Neural progenitor cell (in vitro differentiated cells): Measurements from ENCODE around the gene PCSK6. TPM values are rescaled to one million over a fixed set of nuclear protein-coding genes. Genes with fewer than 3 reads are reported as not detected.

Experiments used
- DNase-seq: peaks from one replicate; pipeline ENCODE4 v3.0.0-alpha.2; 2016; ENCODE audit warnings: low spot score
- H2AFZ ChIP-seq: fragments of 200-600 bp; sonication (generic); replicated peaks from 2 replicates; pipeline ENCODE4 v1.6.1; 2016; ENCODE audit warnings: antibody characterized with exemption
- H3F3A ChIP-seq: fragments of 200-600 bp; sonication (generic); 2 replicates; pipeline ENCODE4 v1.6.1; 2016; ENCODE audit warnings: antibody characterized with exemption, low read depth
- H3K27ac ChIP-seq: fragments of 200-600 bp; sonication (generic); 2 replicates; pipeline ENCODE4 v1.5.1; 2016; ENCODE audit warnings: mild to moderate bottlenecking
- H3K27me3 ChIP-seq: fragments of 200-600 bp; sonication (generic); 2 replicates; pipeline ENCODE4 v1.6.1; 2016; ENCODE audit warnings: mild to moderate bottlenecking, moderate library complexity
- H3K36me3 ChIP-seq: fragments of 200-600 bp; sonication (generic); 2 replicates; pipeline ENCODE4 v1.5.1; 2016
- H3K4me1 ChIP-seq: fragments of 200-600 bp; sonication (generic); 2 replicates; pipeline ENCODE4 v1.6.1; 2016; ENCODE audit warnings: mixed run types
- H3K4me2 ChIP-seq: fragments of 200-600 bp; sonication (generic); 2 replicates; pipeline ENCODE4 v1.6.1; 2016
- H3K4me3 ChIP-seq: fragments of 200-600 bp; sonication (generic); 2 replicates; pipeline ENCODE4 v1.5.1; 2016
- H3K79me2 ChIP-seq: fragments of 200-600 bp; sonication (generic); 2 replicates; pipeline ENCODE4 v1.6.1; 2016; ENCODE audit warnings: low read depth
- H3K9ac ChIP-seq: fragments of 200-600 bp; sonication (generic); 2 replicates; pipeline ENCODE4 v1.6.1; 2016
- H3K9me3 ChIP-seq: fragments of 200-600 bp; sonication (generic); 2 replicates; pipeline ENCODE4 v1.5.1; 2016; ENCODE audit warnings: low read depth
- H4K20me1 ChIP-seq: fragments of 200-600 bp; sonication (generic); 2 replicates; pipeline ENCODE4 v1.6.1; 2016; ENCODE audit warnings: low read depth
- H3K27ac Mint-ChIP-seq: 3 replicates; pipeline ENCODE4 v1.8.0; 2021; ENCODE audit warnings: mixed read lengths
- H3K27me3 Mint-ChIP-seq: 2 replicates; pipeline ENCODE4 v1.8.0; 2022; ENCODE audit warnings: low read depth, mild to moderate bottlenecking, inconsistent platforms, moderate library complexity, mixed read lengths; ENCODE audit not compliant: insufficient read depth
- H3K36me3 Mint-ChIP-seq: 3 replicates; pipeline ENCODE4 v1.8.0; 2021; ENCODE audit warnings: mixed read lengths
- H3K4me1 Mint-ChIP-seq: 3 replicates; pipeline ENCODE4 v1.8.0; 2021; ENCODE audit warnings: mixed read lengths
- H3K4me3 Mint-ChIP-seq: 3 replicates; pipeline ENCODE4 v1.8.0; 2021; ENCODE audit warnings: mild to moderate bottlenecking, moderate library complexity, mixed read lengths
- H3K9me3 Mint-ChIP-seq: 3 replicates; pipeline ENCODE4 v1.8.0; 2020; ENCODE audit warnings: mixed read lengths
- EZH2 ChIP-seq: fragments of 200-600 bp; sonication (generic); IDR thresholded peaks from 2 replicates; pipeline ENCODE4 v1.6.1; 2017; ENCODE audit warnings: antibody characterized with exemption, mild to moderate bottlenecking, moderate library complexity
- EZH2phosphoT487 ChIP-seq: fragments of 200-600 bp; sonication (generic); IDR thresholded peaks from 2 replicates; pipeline ENCODE4 v1.6.1; 2017; ENCODE audit warnings: antibody characterized with exemption
- total RNA-seq: library from RNA; depleted of rRNA; stranded (reverse); fragments of >200 nt; gene quantifications from 2 replicates; pipeline ENCODE4 v1.2.3, GENCODE V29; 2015; ENCODE audit warnings: low replicate concordance
- TF ChIP-seq, protein P1 (sequence below): fragments of 200-600 bp; sonication (generic); IDR thresholded peaks from 2 replicates; pipeline ENCODE4 v1.5.1; 2017; ENCODE audit warnings: antibody characterized with exemption, mild to moderate bottlenecking

The PCSK6 gene
- total RNA-seq, 1 donor from 2014 or later = 1.9 TPM

DNA sequence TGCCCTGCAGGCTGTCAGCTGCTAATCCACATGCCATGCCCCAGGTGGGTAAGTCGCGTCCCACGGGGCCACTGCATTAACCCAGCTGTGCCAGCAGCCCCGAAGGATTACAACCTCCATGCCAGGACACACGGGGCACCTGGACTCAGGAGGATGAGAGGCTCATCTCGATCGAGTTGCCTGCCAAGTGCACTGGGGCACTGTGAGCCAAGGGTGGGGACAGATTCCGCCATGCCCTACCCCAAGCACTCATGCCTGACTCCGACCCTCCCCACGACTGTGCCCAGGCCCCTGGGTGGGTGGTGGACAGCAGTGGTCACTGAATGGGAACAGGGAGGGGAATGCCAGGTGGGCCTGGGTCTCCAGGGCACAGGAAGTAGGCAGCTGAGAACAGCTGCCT lies 173.8 kb downstream of the PCSK6 start:
- Histone ChIP-seq H3K4me2 (no peak overlapping the region), H3K9me3 (no peaks in the 10 kb centered on the region), H3F3A (no peaks in the 10 kb centered on the region), H3K79me2 (no peaks in the 10 kb centered on the region), H3K36me3 (no peaks in the 10 kb centered on the region), H4K20me1 (no peaks in the 10 kb centered on the region), H2AFZ (no peak overlapping the region), H3K27me3 (peaks cover 14% of the 10 kb centered on the region), H3K4me1 (no peaks in the 10 kb centered on the region), H3K27ac (no peak overlapping the region), H3K9ac (no peak overlapping the region), H3K4me3 (no peak overlapping the region)
- Mint-ChIP-seq H3K4me1 (no peaks in the 10 kb centered on the region), H3K27ac (no peak overlapping the region), H3K27me3 (peaks cover 12% of the 10 kb centered on the region), H3K9me3 (no peaks in the 10 kb centered on the region), H3K4me3 (no peak overlapping the region), H3K36me3 (no peaks in the 10 kb centered on the region)
- TF ChIP-seq EZH2 (no peak), EZH2phosphoT487 (no peak)
- TF ChIP-seq, protein P1, sequence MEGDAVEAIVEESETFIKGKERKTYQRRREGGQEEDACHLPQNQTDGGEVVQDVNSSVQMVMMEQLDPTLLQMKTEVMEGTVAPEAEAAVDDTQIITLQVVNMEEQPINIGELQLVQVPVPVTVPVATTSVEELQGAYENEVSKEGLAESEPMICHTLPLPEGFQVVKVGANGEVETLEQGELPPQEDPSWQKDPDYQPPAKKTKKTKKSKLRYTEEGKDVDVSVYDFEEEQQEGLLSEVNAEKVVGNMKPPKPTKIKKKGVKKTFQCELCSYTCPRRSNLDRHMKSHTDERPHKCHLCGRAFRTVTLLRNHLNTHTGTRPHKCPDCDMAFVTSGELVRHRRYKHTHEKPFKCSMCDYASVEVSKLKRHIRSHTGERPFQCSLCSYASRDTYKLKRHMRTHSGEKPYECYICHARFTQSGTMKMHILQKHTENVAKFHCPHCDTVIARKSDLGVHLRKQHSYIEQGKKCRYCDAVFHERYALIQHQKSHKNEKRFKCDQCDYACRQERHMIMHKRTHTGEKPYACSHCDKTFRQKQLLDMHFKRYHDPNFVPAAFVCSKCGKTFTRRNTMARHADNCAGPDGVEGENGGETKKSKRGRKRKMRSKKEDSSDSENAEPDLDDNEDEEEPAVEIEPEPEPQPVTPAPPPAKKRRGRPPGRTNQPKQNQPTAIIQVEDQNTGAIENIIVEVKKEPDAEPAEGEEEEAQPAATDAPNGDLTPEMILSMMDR = no peak
- no peak for DNase-seq

DNA sequence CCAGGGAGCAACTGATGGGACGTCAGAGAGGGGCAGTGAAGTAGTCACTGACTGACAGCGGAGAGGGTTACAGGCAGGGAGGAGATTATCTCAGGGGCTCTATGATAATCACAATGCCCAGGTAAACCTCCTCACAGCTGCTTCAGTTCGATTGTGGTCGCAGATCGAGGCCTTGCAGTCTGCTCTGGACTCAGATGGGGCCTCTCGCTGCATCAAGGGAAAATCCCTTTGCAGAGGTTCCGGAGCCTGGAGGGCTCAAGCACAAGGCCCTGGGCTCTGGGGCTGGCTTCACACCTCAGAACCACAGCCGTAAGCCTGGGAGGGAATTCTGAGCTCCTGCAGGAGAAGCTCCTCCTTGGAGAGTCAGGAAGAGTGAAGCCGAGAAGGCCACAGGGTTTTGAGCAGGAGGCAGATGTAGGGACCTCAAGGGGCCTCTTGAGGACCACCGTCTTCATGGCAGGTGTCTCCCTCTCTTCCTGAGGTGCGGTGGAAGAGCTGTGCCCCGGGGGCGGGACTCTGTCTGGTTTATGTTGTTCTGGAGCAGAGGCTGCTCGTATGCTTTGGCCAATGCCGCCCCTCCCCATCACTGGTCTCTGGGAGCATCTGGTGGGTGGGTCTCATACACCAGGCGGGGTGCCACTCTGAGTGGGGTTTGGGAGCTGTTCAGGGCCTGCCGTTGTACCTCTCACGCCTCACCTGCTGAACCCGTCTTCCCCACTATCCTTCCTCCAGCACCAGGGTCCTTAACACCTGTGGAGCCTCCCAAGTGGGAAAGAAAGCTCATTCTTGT lies 175.0 kb downstream of the PCSK6 start:
- Histone ChIP-seq H3K4me3 (no peak overlapping the region), H3K27me3 (peaks cover 3% of the 10 kb centered on the region), H2AFZ (no peak overlapping the region), H3K27ac (no peak overlapping the region), H3K4me1 (no peaks in the 10 kb centered on the region), H3K9ac (no peak overlapping the region), H3F3A (no peaks in the 10 kb centered on the region), H3K4me2 (no peak overlapping the region), H3K36me3 (no peaks in the 10 kb centered on the region), H3K9me3 (no peaks in the 10 kb centered on the region), H3K79me2 (no peaks in the 10 kb centered on the region), H4K20me1 (no peaks in the 10 kb centered on the region)
- Mint-ChIP-seq H3K27me3 (peaks cover 10% of the 10 kb centered on the region), H3K27ac (no peak overlapping the region), H3K4me1 (no peaks in the 10 kb centered on the region), H3K9me3 (no peaks in the 10 kb centered on the region), H3K4me3 (no peak overlapping the region), H3K36me3 (no peaks in the 10 kb centered on the region)
- no peak for TF ChIP-seq EZH2
- TF ChIP-seq EZH2phosphoT487 = no peak
- TF ChIP-seq, protein P1 = no peak
- no peak for DNase-seq

DNA sequence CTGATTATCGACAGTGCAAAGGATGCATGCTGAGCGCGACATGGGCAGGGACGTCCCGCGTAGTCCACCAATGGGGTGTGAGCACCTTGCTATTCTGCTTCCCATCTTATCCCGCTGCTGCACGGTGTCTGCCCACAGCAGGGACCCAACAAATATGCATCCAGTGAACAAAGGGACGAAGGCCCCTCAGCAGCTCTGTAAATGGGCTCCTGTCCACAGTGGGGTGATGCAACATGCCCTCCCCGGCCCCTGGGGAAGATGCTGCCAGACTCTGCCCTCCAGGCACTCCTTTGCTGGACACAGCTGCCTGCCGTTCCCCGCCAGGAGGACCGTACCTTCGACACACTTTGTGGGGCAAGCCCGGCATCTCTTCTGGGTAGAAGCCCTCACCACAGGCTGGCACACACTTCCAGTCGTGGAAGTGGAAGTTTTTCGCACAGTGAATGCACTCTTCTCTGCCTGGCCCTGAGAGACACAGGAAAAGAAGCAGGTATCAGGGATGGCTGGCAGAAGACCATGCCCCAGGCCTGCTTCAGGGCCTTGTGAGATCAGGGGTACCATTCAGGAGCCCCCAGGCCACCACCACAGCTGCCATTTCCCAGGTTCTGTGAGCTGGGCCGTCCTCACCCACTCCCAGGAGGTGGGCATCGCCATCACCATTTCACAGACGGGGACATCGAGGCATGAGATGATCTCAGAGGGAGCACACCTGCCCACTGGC lies 176.3 kb downstream of the PCSK6 start:
- H3K4me3 Mint-ChIP-seq = no peak overlapping the region
- Histone ChIP-seq H3K9me3 (no peaks in the 10 kb centered on the region), H3K9ac (no peak overlapping the region), H3K27ac (no peak overlapping the region), H2AFZ (no peak overlapping the region), H3F3A (no peaks in the 10 kb centered on the region), H4K20me1 (no peaks in the 10 kb centered on the region), H3K4me3 (no peak overlapping the region), H3K36me3 (no peaks in the 10 kb centered on the region), H3K79me2 (no peaks in the 10 kb centered on the region), H3K4me2 (no peak overlapping the region), H3K4me1 (peaks cover 1% of the 10 kb centered on the region), H3K27me3 (no peaks in the 10 kb centered on the region)
- H3K27me3 Mint-ChIP-seq = peaks cover 4% of the 10 kb centered on the region
- TF ChIP-seq, protein P1 = no peak
- no peak for TF ChIP-seq EZH2
- TF ChIP-seq EZH2phosphoT487 = no peak
- no peaks in the 10 kb centered on the region for H3K9me3 Mint-ChIP-seq
- no peak overlapping the region for H3K27ac Mint-ChIP-seq
- peaks cover 1% of the 10 kb centered on the region for H3K4me1 Mint-ChIP-seq
- DNase-seq = no peak
- no peaks in the 10 kb centered on the region for H3K36me3 Mint-ChIP-seq
